ENCODE results near the gene B4GALNT4. TPM values are rescaled to one million over a fixed set of nuclear protein-coding genes. Genes with fewer than 3 reads are reported as not detected.
A peak's percentile ranks its signal among the peaks of the same experiment; 100 is the strongest.

B4GALNT4 gene
- total RNA-seq, 2 donors from 2014 or later = 2.1 TPM; not detected in 1

DNA sequence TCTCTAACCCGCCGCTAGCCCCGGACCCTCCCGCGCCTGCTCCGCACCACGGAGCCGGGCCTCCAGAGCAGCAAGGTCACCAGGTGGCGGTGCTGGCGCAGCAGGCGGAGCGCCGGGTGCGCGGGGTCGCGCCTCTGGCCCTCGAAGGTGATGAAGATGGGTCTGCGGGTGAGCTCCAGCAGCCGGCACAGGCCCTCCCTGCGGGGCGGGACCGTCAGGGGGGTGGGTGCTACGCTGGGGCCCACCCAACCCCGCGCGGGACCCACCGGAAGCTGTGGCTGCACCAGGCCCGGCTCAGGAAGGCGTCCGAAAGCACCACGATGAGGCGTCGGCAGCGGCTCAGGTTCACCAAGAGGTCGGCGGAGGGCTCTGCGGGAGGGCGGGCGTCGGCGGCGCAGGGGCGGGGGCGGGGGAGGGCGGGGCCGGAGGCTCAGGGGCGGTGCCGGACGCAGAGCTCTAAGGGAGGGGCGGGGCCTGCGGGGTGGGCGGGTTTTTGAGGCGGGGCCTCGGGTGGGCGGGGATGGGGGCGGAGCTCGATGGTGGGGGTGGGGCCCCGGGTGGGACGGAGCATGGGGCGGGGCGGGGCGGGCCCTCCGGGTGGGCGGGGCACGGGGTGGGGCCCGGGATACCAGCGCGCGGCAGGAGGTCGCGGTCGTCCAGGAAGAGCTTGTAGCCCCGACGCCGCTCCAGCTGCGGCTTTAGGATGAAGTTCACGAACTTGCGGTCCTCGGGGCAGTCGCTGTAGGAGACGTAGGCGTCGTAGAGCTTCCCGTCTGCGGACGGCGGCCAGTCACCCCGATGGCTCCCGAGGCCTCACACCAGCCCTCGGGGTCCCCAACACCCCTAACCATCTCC is 37.7 kb downstream of the B4GALNT4 start:
- Histone ChIP-seq H3K4me3 (peak overlapping the region in 1 of 2 donors; percentile 14), H3K27ac (peak overlapping the region; percentile 50 to 82 (median 65)), H3K36me3 (replicated peaks in 1 of 2; ENCODE audit: insufficient read depth in 1 of 2, low read depth in 2 of 2) (peaks cover 0 to 4% of the 10 kb centered on the region in 2 donors), H3K9me3 (no peaks in the 10 kb centered on the region), H3K27me3 (no peaks in the 10 kb centered on the region), H3K4me1 (peaks cover 28% of the 10 kb centered on the region)
- peak; percentile 72 for ATAC-seq
- 22 to 80% methylated on average over 2 to 59 of the region's 91 CpGs for WGBS, 2 donors
- intact Hi-C loops (cut with DNase I) = no loop called here
- DNase-seq = peak; percentile 70 to 87 (median 77)
- TF ChIP-seq POLR2A (IDR thresholded peaks at IDR 0.05) = no peak
- TF ChIP-seq, protein P1, sequence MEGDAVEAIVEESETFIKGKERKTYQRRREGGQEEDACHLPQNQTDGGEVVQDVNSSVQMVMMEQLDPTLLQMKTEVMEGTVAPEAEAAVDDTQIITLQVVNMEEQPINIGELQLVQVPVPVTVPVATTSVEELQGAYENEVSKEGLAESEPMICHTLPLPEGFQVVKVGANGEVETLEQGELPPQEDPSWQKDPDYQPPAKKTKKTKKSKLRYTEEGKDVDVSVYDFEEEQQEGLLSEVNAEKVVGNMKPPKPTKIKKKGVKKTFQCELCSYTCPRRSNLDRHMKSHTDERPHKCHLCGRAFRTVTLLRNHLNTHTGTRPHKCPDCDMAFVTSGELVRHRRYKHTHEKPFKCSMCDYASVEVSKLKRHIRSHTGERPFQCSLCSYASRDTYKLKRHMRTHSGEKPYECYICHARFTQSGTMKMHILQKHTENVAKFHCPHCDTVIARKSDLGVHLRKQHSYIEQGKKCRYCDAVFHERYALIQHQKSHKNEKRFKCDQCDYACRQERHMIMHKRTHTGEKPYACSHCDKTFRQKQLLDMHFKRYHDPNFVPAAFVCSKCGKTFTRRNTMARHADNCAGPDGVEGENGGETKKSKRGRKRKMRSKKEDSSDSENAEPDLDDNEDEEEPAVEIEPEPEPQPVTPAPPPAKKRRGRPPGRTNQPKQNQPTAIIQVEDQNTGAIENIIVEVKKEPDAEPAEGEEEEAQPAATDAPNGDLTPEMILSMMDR (IDR thresholded peaks at IDR 0.05) = peak in 2 of 7 experiments; percentile 6 to 13

DNA sequence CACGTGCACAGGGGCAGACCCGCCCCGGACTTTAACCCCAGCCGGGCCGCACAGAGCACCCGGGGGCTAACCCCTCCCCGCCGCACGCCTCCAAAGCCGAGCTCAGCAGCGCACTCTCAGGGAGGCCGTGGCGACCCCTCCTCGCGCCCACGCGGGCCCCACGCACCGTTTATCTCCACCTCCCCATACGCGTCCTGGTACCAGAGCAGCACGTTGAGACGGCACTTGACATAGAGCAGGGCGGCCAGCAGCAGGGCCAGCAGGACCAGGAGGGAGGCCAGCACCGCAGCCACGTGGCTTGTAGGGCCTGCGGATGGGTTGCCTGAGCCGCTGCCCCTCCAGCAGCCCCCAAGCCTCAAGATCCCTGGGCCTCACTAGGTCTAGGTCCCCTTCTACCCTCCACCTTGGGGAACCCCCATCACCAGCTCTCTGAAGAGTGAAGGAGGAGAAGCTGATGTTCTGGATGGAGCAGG is 38.4 kb downstream of the B4GALNT4 start:
- Histone ChIP-seq H3K36me3 (replicated peaks in 1 of 2; ENCODE audit: insufficient read depth in 1 of 2, low read depth in 2 of 2) (peaks cover 0 to 4% of the 10 kb centered on the region in 2 donors), H3K27ac (peak overlapping the region in 3 of 4 donors; percentile 28 to 71 (median 70)), H3K9me3 (no peaks in the 10 kb centered on the region), H3K4me3 (no peak overlapping the region), H3K27me3 (no peaks in the 10 kb centered on the region), H3K4me1 (peaks cover 28% of the 10 kb centered on the region)
- TF ChIP-seq, protein P1 (IDR thresholded peaks at IDR 0.05) = no peak
- no peak for TF ChIP-seq POLR2A (IDR thresholded peaks at IDR 0.05)
- DNase-seq (no peak), ATAC-seq (peak; percentile 3)
- 78 to 100% methylated on average over 1 to 28 of the region's 28 CpGs for WGBS, 2 donors
- intact Hi-C loops (cut with DNase I) = no loop called here

DNA sequence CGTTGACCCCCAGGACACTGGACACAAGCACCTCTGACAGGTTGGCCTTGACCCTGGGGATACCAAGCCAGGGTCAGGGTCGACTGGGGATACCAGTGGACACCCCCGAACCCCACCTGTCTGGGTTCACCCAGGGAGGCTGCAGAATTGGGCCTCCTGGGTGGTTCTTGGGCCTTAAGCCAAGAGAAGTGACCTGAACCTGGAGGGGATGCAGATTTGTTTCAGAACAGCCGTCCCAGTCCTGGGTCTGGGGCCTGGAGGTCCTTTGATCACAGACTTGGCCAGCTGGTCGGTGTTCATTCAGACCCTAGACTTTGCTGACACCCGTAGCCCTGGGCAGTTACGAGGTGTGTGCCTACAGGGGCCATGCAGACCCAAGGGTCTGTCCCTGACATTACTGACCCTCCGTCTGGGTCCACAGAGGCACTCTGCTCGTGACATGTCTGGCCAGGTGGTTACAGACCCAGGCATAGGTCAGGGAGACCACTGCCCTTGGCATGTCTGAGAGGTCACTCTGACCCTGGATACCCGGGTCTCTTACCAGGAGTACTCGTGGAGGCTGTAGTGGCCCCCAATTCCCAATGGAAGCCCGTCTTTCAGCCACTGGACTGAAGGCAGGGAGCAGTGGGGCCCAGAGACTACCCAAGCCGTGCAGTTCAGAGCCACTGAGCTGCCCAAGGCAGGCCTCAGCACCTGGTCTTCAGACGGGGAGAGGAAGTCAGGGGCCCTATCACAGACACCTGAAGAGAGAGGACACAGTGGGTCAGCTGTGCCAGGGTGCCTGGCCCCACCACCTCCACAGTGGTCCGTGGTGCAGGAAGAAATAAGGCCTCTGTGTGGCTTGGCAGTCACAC is 39.1 kb downstream of the B4GALNT4 start:
- Histone ChIP-seq H3K36me3 (replicated peaks in 1 of 2; ENCODE audit: insufficient read depth in 1 of 2, low read depth in 2 of 2) (peaks cover 0 to 4% of the 10 kb centered on the region in 2 donors), H3K27me3 (no peaks in the 10 kb centered on the region), H3K9me3 (no peaks in the 10 kb centered on the region), H3K4me1 (peaks cover 28% of the 10 kb centered on the region), H3K27ac (peak overlapping the region in 1 of 4 donors; percentile 18), H3K4me3 (no peak overlapping the region)
- ATAC-seq = no peak
- TF ChIP-seq POLR2A (IDR thresholded peaks at IDR 0.05) = no peak
- TF ChIP-seq, protein P1 (IDR thresholded peaks at IDR 0.05) = no peak
- DNase-seq = peak in 1 of 4 donors; percentile 14
- WGBS, 2 donors = 87 to 92% methylated on average over 4 to 14 of the region's 15 CpGs
- intact Hi-C loops (cut with DNase I) = no loop called here

DNA sequence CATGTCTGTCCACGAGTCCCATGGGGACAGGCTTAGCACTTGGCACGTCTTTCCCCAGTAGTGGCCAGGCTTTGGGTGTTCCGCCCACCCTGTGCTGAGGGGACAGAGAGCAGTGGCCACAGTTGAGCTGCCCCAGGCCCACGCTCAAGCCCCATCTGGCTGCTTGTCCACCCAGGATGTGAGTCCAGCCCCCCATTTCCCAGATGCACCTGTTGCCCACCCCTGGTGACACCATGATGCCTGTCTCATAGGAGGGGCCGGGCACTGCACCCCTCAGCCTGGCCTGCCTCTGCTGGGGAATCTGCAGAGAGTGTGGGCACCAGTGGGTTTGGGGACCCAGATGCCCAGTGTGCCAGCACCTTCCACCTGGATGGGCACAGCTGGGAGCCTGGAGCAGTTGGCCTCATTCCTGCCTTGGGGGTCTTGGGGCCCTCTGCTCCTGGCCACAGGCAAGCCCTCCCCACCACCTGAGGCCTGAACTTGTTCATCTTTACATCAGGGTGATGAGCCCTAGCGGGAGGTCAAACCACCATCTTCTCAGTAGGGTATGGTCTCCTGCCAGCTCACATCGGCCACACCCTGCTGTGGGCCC is 39.8 kb downstream of the B4GALNT4 start:
- no peak for TF ChIP-seq POLR2A (IDR thresholded peaks at IDR 0.05)
- TF ChIP-seq, protein P1 (IDR thresholded peaks at IDR 0.05) = no peak
- ATAC-seq (no peak), DNase-seq (peak in 1 of 4 donors; percentile 12)
- H3K27ac ChIP-seq = peak overlapping the region in 1 of 4 donors; percentile 38
- peaks cover 28% of the 10 kb centered on the region for H3K4me1 ChIP-seq
- intact Hi-C loops (cut with DNase I) = no loop called here
- no peaks in the 10 kb centered on the region for H3K9me3 ChIP-seq
- no peaks in the 10 kb centered on the region for H3K27me3 ChIP-seq
- WGBS, 2 donors = 86% methylated on average over 6 of the region's 7 CpGs; no CpG with 5 or more reads in 1 of the 2 donors
- H3K4me3 ChIP-seq = no peak overlapping the region
- H3K36me3 ChIP-seq (replicated peaks in 1 of 2; ENCODE audit: insufficient read depth in 1 of 2, low read depth in 2 of 2) = no peaks in the 10 kb centered on the region
